Activated CD4-positive, alpha-beta memory T cell treated with anti-CD3 and anti-CD28 coated beads, Interleukin-2, amount 10 ng/mL, durations not matched to agents 7 days and 5 days (primary cell): ENCODE data around the gene ZNF528. TPM values are rescaled to one million over a fixed set of nuclear protein-coding genes. Genes with fewer than 3 reads are reported as not detected.

Experiments
- CTCF ChIA-PET: fragments of 350-600 bp; sonication (Branson Sonifier 250); formaldehyde crosslinking; loops from one replicate; lab custom pipeline; 2021; ENCODE audit warnings: antibody characterized with exemption, inconsistent platforms; lab: Charles Lee
- POLR2A ChIA-PET: fragments of 350-600 bp; sonication (Branson Sonifier 250); formaldehyde crosslinking; loops from one replicate; lab custom pipeline; 2021; ENCODE audit warnings: antibody characterized with exemption; lab: Charles Lee
- DNase-seq: peaks from one replicate; pipeline ENCODE4 v3.0.0-alpha.2; 2020
- H3K27ac Mint-ChIP-seq: one replicate; pipeline ENCODE4 v1.8.0; 2021; ENCODE audit warnings: mild to moderate bottlenecking, mixed read lengths
- H3K27me3 Mint-ChIP-seq: one replicate; pipeline ENCODE4 v1.8.0; 2021; ENCODE audit warnings: mixed read lengths
- H3K36me3 Mint-ChIP-seq: one replicate; pipeline ENCODE4 v1.8.0; 2021; ENCODE audit warnings: low read depth, mixed read lengths
- H3K4me1 Mint-ChIP-seq: one replicate; pipeline ENCODE4 v1.8.0; 2021; ENCODE audit warnings: mixed read lengths
- H3K4me3 Mint-ChIP-seq: one replicate; pipeline ENCODE4 v1.8.0; 2021; ENCODE audit warnings: mild to moderate bottlenecking, mixed read lengths
- H3K9me3 Mint-ChIP-seq: one replicate; pipeline ENCODE4 v1.8.0; 2021; ENCODE audit warnings: mixed read lengths
- total RNA-seq, 2 experiments: library from RNA; stranded (reverse); gene quantifications; one replicate each; pipeline ENCODE4 v1.2.3, GENCODE V29; 2021

ZNF528 gene
- 10 to 100 TPM; 10.8 to 11.7 TPM for total RNA-seq

- H3K27me3 Mint-ChIP-seq, result no peaks in the 10 kb centered on the region
- H3K4me3 Mint-ChIP-seq, result peak within 1 kb of the TSS; percentile 81
- peaks cover 63% of the 10 kb centered on the region for H3K36me3 Mint-ChIP-seq
- ChIA-PET POLR2A (interaction anchor here (0.7 to 1.9 kb wide), 3 partner anchors 28 to 173 kb away, joined by 3 to 9 read pairs (median 3); partner anchors contain the start of gene ZNF880), CTCF (no interaction called here)
- H3K9me3 Mint-ChIP-seq, result peaks cover 54% of the 10 kb centered on the region
- H3K4me1 Mint-ChIP-seq, result peaks cover 14% of the 10 kb centered on the region
- peak; percentile 94 for DNase-seq
- peak within 1 kb of the TSS; percentile 82 for H3K27ac Mint-ChIP-seq
Measured at GRCh38 chr19:52397310-52398080, at the start of gene ZNF528. TSS of gene ZNF528 (plus strand) at chr19:52397849. CDS start at chr19:52402014, 4,165 bp downstream.

- ChIA-PET POLR2A (no interaction called here), CTCF (no interaction called here)
- Mint-ChIP-seq H3K36me3 (peaks cover 41% of the 10 kb centered on the region), H3K4me1 (no peaks in the 10 kb centered on the region), H3K4me3 (no peak overlapping the region), H3K9me3 (peaks cover 47% of the 10 kb centered on the region), H3K27me3 (no peaks in the 10 kb centered on the region), H3K27ac (no peak overlapping the region)
- no peak for DNase-seq
Measured at GRCh38 chr19:52351512-52351911, 46.1 kb upstream of the ZNF528 start.

GRCh38 chr19:52366414-52366824 is 31.2 kb upstream of the ZNF528 start:
- DNase-seq, result no peak
- POLR2A ChIA-PET, result no interaction called here
- CTCF ChIA-PET, result no interaction called here

GRCh38 chr19:52369559-52370340 is 27.9 kb upstream of the ZNF528 start, which contains the start of gene ZNF880:
TSS of gene ZNF880 (plus strand) at chr19:52369923. CDS start at chr19:52369966, 43 bp downstream.
- Mint-ChIP-seq H3K27ac (peak within 1 kb of the TSS; percentile 92), H3K27me3 (no peaks in the 10 kb centered on the region), H3K9me3 (peaks cover 50% of the 10 kb centered on the region), H3K4me3 (peak within 1 kb of the TSS; percentile 88), H3K4me1 (peaks cover 10% of the 10 kb centered on the region), H3K36me3 (peaks cover 55% of the 10 kb centered on the region)
- ChIA-PET CTCF (no interaction called here), POLR2A (interaction anchor here (0.7 to 1.4 kb wide), 4 partner anchors 29 to 417 kb away, joined by 3 to 9 read pairs (median 5); partner anchors contain the start of genes PPP2R1A, ZNF528, ZNF600 and ZNF610)
- peak; percentile 92 for DNase-seq

More at GRCh38 chr19:52366414-52366824, 31.2 kb upstream of the ZNF528 start:
- peaks cover 39% of the 10 kb centered on the region for H3K36me3 Mint-ChIP-seq
- no peaks in the 10 kb centered on the region for H3K27me3 Mint-ChIP-seq
- H3K9me3 Mint-ChIP-seq, result peaks cover 48% of the 10 kb centered on the region
- peaks cover 10% of the 10 kb centered on the region for H3K4me1 Mint-ChIP-seq
- no peak overlapping the region for H3K4me3 Mint-ChIP-seq
- no peak overlapping the region for H3K27ac Mint-ChIP-seq

- peaks cover 51% of the 10 kb centered on the region for H3K9me3 Mint-ChIP-seq
- H3K27me3 Mint-ChIP-seq, result no peaks in the 10 kb centered on the region
- H3K4me3 Mint-ChIP-seq, result peak overlapping the region; percentile 88
- POLR2A ChIA-PET, result interaction anchor here (1.0 to 1.4 kb wide), 2 partner anchors 28 to 181 kb away, joined by 3 to 9 read pairs; partner anchors contain the start of genes PPP2R1A and ZNF528
- H3K4me1 Mint-ChIP-seq, result peaks cover 10% of the 10 kb centered on the region
- H3K36me3 Mint-ChIP-seq, result peaks cover 58% of the 10 kb centered on the region
- H3K27ac Mint-ChIP-seq, result peak overlapping the region; percentile 92
- DNase-seq, result no peak
- CTCF ChIA-PET, result no interaction called here
Measured at GRCh38 chr19:52370341-52370710, 27.3 kb upstream of the ZNF528 start.

GRCh38 chr19:52391135-52391534 is 6.5 kb upstream of the ZNF528 start:
- H3K27ac Mint-ChIP-seq, result no peak overlapping the region
- peaks cover 49% of the 10 kb centered on the region for H3K9me3 Mint-ChIP-seq
- no peaks in the 10 kb centered on the region for H3K4me1 Mint-ChIP-seq
- peaks cover 20% of the 10 kb centered on the region for H3K36me3 Mint-ChIP-seq
- no peaks in the 10 kb centered on the region for H3K27me3 Mint-ChIP-seq
- H3K4me3 Mint-ChIP-seq, result no peak overlapping the region
- DNase-seq, result no peak
- ChIA-PET CTCF (no interaction called here), POLR2A (no interaction called here)

GRCh38 chr19:52398081-52398441 is 412 bp downstream of the ZNF528 start:
- POLR2A ChIA-PET, result interaction anchor here (0.7 to 1.9 kb wide), 2 partner anchors 28 to 173 kb away, joined by 3 to 9 read pairs; partner anchors contain the start of gene ZNF880
- CTCF ChIA-PET, result no interaction called here
- H3K27ac Mint-ChIP-seq, result peak overlapping the region; percentile 82
- H3K4me1 Mint-ChIP-seq, result peaks cover 14% of the 10 kb centered on the region
- H3K27me3 Mint-ChIP-seq, result no peaks in the 10 kb centered on the region
- H3K9me3 Mint-ChIP-seq, result peaks cover 54% of the 10 kb centered on the region
- H3K4me3 Mint-ChIP-seq, result peak overlapping the region; percentile 81
- DNase-seq, result peak; percentile 18
- H3K36me3 Mint-ChIP-seq, result peaks cover 63% of the 10 kb centered on the region

- CTCF ChIA-PET, result no interaction called here
- Mint-ChIP-seq H3K27ac (no peak overlapping the region), H3K9me3 (peaks cover 59% of the 10 kb centered on the region), H3K4me3 (no peak overlapping the region), H3K36me3 (peaks cover 63% of the 10 kb centered on the region), H3K27me3 (no peaks in the 10 kb centered on the region), H3K4me1 (no peaks in the 10 kb centered on the region)
- POLR2A ChIA-PET, result no interaction called here
- no peak for DNase-seq
Measured at GRCh38 chr19:52410276-52410675, 12.6 kb downstream of the ZNF528 start.

- Mint-ChIP-seq H3K36me3 (peaks cover 23% of the 10 kb centered on the region), H3K4me1 (no peaks in the 10 kb centered on the region), H3K27me3 (no peaks in the 10 kb centered on the region), H3K9me3 (peaks cover 68% of the 10 kb centered on the region), H3K27ac (no peak overlapping the region), H3K4me3 (no peak overlapping the region)
- no peak for DNase-seq
- POLR2A ChIA-PET, result no interaction called here
- CTCF ChIA-PET, result no interaction called here
Measured at GRCh38 chr19:52415711-52416110, 18.1 kb downstream of the ZNF528 start.

- ChIA-PET POLR2A (no interaction called here), CTCF (no interaction called here)
- Mint-ChIP-seq H3K4me1 (no peaks in the 10 kb centered on the region), H3K27me3 (no peaks in the 10 kb centered on the region), H3K9me3 (peaks cover 45% of the 10 kb centered on the region), H3K4me3 (no peak within 1 kb of the TSS), H3K36me3 (no peaks in the 10 kb centered on the region), H3K27ac (no peak within 1 kb of the TSS)
- DNase-seq, result no peak
Measured at GRCh38 chr19:52428937-52429336, 31.3 kb downstream of the ZNF528 start, which contains the start of gene ZNF534. TSS of gene ZNF534 (plus strand) at chr19:52429148. CDS start at chr19:52431475, 2,327 bp downstream.

- Mint-ChIP-seq H3K4me1 (no peaks in the 10 kb centered on the region), H3K4me3 (no peak overlapping the region), H3K36me3 (no peaks in the 10 kb centered on the region), H3K27me3 (no peaks in the 10 kb centered on the region), H3K9me3 (peaks cover 54% of the 10 kb centered on the region), H3K27ac (no peak overlapping the region)
- ChIA-PET POLR2A (no interaction called here), CTCF (no interaction called here)
- no peak for DNase-seq
Measured at GRCh38 chr19:52442179-52442578, 44.5 kb downstream of the ZNF528 start.

GRCh38 chr19:52444506-52444905 is 46.9 kb downstream of the ZNF528 start:
- no peak for DNase-seq
- Mint-ChIP-seq H3K36me3 (no peaks in the 10 kb centered on the region), H3K4me3 (no peak overlapping the region), H3K27me3 (no peaks in the 10 kb centered on the region), H3K27ac (no peak overlapping the region), H3K4me1 (no peaks in the 10 kb centered on the region), H3K9me3 (peaks cover 55% of the 10 kb centered on the region)
- ChIA-PET CTCF (no interaction called here), POLR2A (no interaction called here)

GRCh38 chr19:52451241-52451640 is 53.6 kb downstream of the ZNF528 start:
- no peak overlapping the region for H3K27ac Mint-ChIP-seq
- no peaks in the 10 kb centered on the region for H3K27me3 Mint-ChIP-seq
- H3K4me3 Mint-ChIP-seq, result no peak overlapping the region
- H3K36me3 Mint-ChIP-seq, result peaks cover 40% of the 10 kb centered on the region
- ChIA-PET POLR2A (interaction anchor here (0.7 kb wide), 1 partner anchor 121 kb away, joined by 3 read pairs; no protein-coding TSS in a partner anchor), CTCF (no interaction called here)
- peaks cover 16% of the 10 kb centered on the region for H3K4me1 Mint-ChIP-seq
- peaks cover 60% of the 10 kb centered on the region for H3K9me3 Mint-ChIP-seq
- no peak for DNase-seq
